ENCODE measurements around the gene SHB.
A peak's percentile ranks its signal among the peaks of the same experiment; 100 is the strongest.

DNA sequence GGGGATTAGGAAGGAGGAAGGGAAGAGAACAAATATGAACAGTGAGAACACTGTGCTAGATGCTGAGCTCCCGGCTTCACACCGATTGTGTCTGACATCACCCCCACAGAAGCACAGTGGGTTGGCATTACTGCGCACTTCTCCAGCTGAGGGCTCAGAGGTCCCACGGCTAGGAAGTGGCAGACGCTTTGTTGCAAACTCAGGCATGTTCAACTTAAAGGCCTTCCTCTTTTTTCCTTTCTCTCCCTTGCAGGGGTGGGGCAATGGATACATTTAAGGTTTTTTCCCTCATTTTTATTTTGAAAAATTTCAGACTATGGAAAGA lies 15.5 kb upstream of the SHB start:
- TF ChIP-seq, protein P1, sequence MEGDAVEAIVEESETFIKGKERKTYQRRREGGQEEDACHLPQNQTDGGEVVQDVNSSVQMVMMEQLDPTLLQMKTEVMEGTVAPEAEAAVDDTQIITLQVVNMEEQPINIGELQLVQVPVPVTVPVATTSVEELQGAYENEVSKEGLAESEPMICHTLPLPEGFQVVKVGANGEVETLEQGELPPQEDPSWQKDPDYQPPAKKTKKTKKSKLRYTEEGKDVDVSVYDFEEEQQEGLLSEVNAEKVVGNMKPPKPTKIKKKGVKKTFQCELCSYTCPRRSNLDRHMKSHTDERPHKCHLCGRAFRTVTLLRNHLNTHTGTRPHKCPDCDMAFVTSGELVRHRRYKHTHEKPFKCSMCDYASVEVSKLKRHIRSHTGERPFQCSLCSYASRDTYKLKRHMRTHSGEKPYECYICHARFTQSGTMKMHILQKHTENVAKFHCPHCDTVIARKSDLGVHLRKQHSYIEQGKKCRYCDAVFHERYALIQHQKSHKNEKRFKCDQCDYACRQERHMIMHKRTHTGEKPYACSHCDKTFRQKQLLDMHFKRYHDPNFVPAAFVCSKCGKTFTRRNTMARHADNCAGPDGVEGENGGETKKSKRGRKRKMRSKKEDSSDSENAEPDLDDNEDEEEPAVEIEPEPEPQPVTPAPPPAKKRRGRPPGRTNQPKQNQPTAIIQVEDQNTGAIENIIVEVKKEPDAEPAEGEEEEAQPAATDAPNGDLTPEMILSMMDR (IDR thresholded peaks at IDR 0.05): no peak
- TF ChIP-seq EZH2 (IDR thresholded peaks at IDR 0.05) (no peak), EZH2phosphoT487 (IDR thresholded peaks at IDR 0.05) (peak; percentile 87)
